Gastrocnemius medialis (tissue), 4 donors: ENCODE results near the gene PTPRT. TPM values are rescaled to one million over a fixed set of nuclear protein-coding genes. Genes with fewer than 3 reads are reported as not detected.
A peak's percentile ranks its signal among the peaks of the same experiment; 100 is the strongest.

Experiments used
- ATAC-seq, 2 donors: fragments of 150-250 bp; one replicate each; pipeline ENCODE4 v1.9.1; 2016
- DNase-seq, 2 donors: peaks; one replicate each; pipeline ENCODE4 v3.0.0-alpha.2; 2019
- H3K27ac ChIP-seq, 4 donors: fragments of 200-600 bp; sonication (generic); 1 replicate in 1 of 4; 2 replicates in 3 of 4; pipeline ENCODE4 v1.5.1; 2016 to 2018; ENCODE audit warnings: mild to moderate bottlenecking in 2 of 4, moderate library complexity in 1 of 4
- H3K27me3 ChIP-seq, 3 donors: fragments of 200-600 bp; sonication (generic) in 2 of 3; 1 replicate in 1 of 3; 2 replicates in 2 of 3; pipeline versions ENCODE4 v1.5.1 to v1.6.0; 2016 to 2019; ENCODE audit warnings: mild to moderate bottlenecking in 1 of 3, moderate library complexity in 1 of 3
- H3K36me3 ChIP-seq, 2 donors: fragments of 200-600 bp; sonication (generic) in 1 of 2; one replicate each; pipeline ENCODE4 v1.5.1; 2017 to 2018
- H3K4me1 ChIP-seq, 2 donors: fragments of 200-600 bp; sonication (generic) in 1 of 2; one replicate each; pipeline ENCODE4 v1.5.1; 2016 to 2017; ENCODE audit warnings: mild to moderate bottlenecking in 2 of 2
- H3K4me3 ChIP-seq, 4 donors: fragments of 200-600 bp; sonication (generic) in 3 of 4; 1 replicate in 1 of 4; 2 replicates in 3 of 4; pipeline ENCODE4 v1.5.1; 2016 to 2019; ENCODE audit warnings: mild to moderate bottlenecking in 2 of 4
- H3K9me3 ChIP-seq, 3 donors: fragments of 200-600 bp; sonication (generic) in 2 of 3; 1 replicate in 1 of 3; 2 replicates in 2 of 3; pipeline ENCODE4 v1.5.1; 2016 to 2019
- CTCF ChIP-seq, 5 experiments: fragments of 450-650 bp in 3 of 5; fragments of 200-600 bp in 2 of 5; sonication (generic) in 2 of 5; IDR thresholded peaks in 4 of 5; conservative IDR thresholded peaks in 1 of 5; 1 replicate in 4 of 5; 2 replicates in 1 of 5; pipeline ENCODE4 v1.5.1; 2016 to 2019; ENCODE audit warnings: antibody characterized with exemption in 5 of 5, mild to moderate bottlenecking in 3 of 5, moderate library complexity in 3 of 5
- POLR2A ChIP-seq, 2 donors: fragments of 450-650 bp; IDR thresholded peaks; one replicate each; pipeline ENCODE4 v1.6.1; 2017; ENCODE audit warnings: antibody characterized with exemption in 2 of 2, mild to moderate bottlenecking in 2 of 2, moderate library complexity in 2 of 2
- in situ Hi-C, 4 donors: fragments of 200-750 bp; cut with MboI; loops; one replicate each; pipeline versions ENCODE4 v1.15.0 to v1.8.0; 2017; ENCODE audit warnings: low sequenced_read_pairs in 4 of 4
- intact Hi-C: fragments of 100-400 bp; cut with DNase I; formaldehyde crosslinking; loops from one replicate; pipeline ENCODE4 v1.15.1; 2023; ENCODE audit warnings: low total_unique reads
- total RNA-seq, 4 donors: library from RNA; depleted of rRNA; stranded (reverse); fragments of >200 nt; gene quantifications; one replicate each; pipeline versions ENCODE4 v1.1.0 to v1.2.3, GENCODE V29; 2016

The PTPRT gene
- total RNA-seq, 4 donors from 2014 or later, result not detected

GRCh38 chr20:42346189-42347170 lies 843.2 kb downstream of the PTPRT start:
- DNase-seq, result no peak
- intact Hi-C loops (no loop called here), in situ Hi-C loops (no loop called here)
- H3K27me3 ChIP-seq, result no peaks in the 10 kb centered on the region
- no peaks in the 10 kb centered on the region for H3K36me3 ChIP-seq
- no peak for ATAC-seq
- no peaks in the 10 kb centered on the region for H3K9me3 ChIP-seq
- H3K4me1 ChIP-seq, result no peaks in the 10 kb centered on the region
- TF ChIP-seq CTCF (IDR thresholded peaks at IDR 0.05 in 4 of 5, conservative IDR thresholded peaks at IDR 0.05 in 1 of 5) (no peak), POLR2A (IDR thresholded peaks at IDR 0.05) (no peak)
- no peak overlapping the region for H3K4me3 ChIP-seq
- H3K27ac ChIP-seq, result no peak overlapping the region

GRCh38 chr20:42341654-42342053 lies 848.1 kb downstream of the PTPRT start:
- no peak for ATAC-seq
- no peak for DNase-seq
- Histone ChIP-seq H3K4me3 (no peak overlapping the region), H3K27ac (no peak overlapping the region), H3K27me3 (no peaks in the 10 kb centered on the region), H3K36me3 (no peaks in the 10 kb centered on the region), H3K4me1 (peaks cover 0 to 27% of the 10 kb centered on the region in 2 donors), H3K9me3 (no peaks in the 10 kb centered on the region)
- intact Hi-C loops, result no loop called here
- no peak for TF ChIP-seq CTCF (IDR thresholded peaks at IDR 0.05 in 4 of 5, conservative IDR thresholded peaks at IDR 0.05 in 1 of 5)
- no peak for TF ChIP-seq POLR2A (IDR thresholded peaks at IDR 0.05)
- in situ Hi-C loops, result no loop called here

GRCh38 chr20:42340368-42340767 lies 849.3 kb downstream of the PTPRT start:
- no peaks in the 10 kb centered on the region for H3K9me3 ChIP-seq
- H3K4me3 ChIP-seq, result no peak overlapping the region
- H3K27me3 ChIP-seq, result no peaks in the 10 kb centered on the region
- ATAC-seq, result no peak
- no peak for TF ChIP-seq POLR2A (IDR thresholded peaks at IDR 0.05)
- no peak for TF ChIP-seq CTCF (IDR thresholded peaks at IDR 0.05 in 4 of 5, conservative IDR thresholded peaks at IDR 0.05 in 1 of 5)
- no peak overlapping the region for H3K27ac ChIP-seq
- H3K4me1 ChIP-seq, result peaks cover 0 to 27% of the 10 kb centered on the region in 2 donors
- in situ Hi-C loops, result no loop called here
- DNase-seq, result no peak
- no peaks in the 10 kb centered on the region for H3K36me3 ChIP-seq
- intact Hi-C loops, result no loop called here

- intact Hi-C loops, result no loop called here
- ATAC-seq, result peak; percentile 72 to 88
- no peak for TF ChIP-seq CTCF (IDR thresholded peaks at IDR 0.05 in 4 of 5, conservative IDR thresholded peaks at IDR 0.05 in 1 of 5)
- no peak for TF ChIP-seq POLR2A (IDR thresholded peaks at IDR 0.05)
Observed at GRCh38 chr20:42338294-42339201, 851.2 kb downstream of the PTPRT start.

More at GRCh38 chr20:42338294-42339201, 851.2 kb downstream of the PTPRT start:
- Histone ChIP-seq H3K4me3 (no peak overlapping the region), H3K36me3 (no peaks in the 10 kb centered on the region), H3K27ac (peak overlapping the region in 3 of 4 donors; percentile 38 to 65 (median 61)), H3K4me1 (peaks cover 0 to 27% of the 10 kb centered on the region in 2 donors), H3K9me3 (no peaks in the 10 kb centered on the region), H3K27me3 (no peaks in the 10 kb centered on the region)
- DNase-seq, result peak; percentile 23 to 26
- in situ Hi-C loops, result no loop called here
